Liver (tissue), 9 donors: ENCODE measurements around the gene DPEP3. TPM values are rescaled to one million over a fixed set of nuclear protein-coding genes. Genes with fewer than 3 reads are reported as not detected.
"Not testable (repeated sequence)": the region's sequence is repeated elsewhere in the genome, so short reads cannot be mapped to it uniquely, and the experiment has no call there.

Source experiments
- DNase-seq: peaks from one replicate; pipeline ENCODE4 v3.0.0-alpha.2; 2017; ENCODE audit warnings: low spot score
- H3K27ac ChIP-seq, 2 donors: one replicate each; pipeline ENCODE4 v1.7.0; 2013; ENCODE audit warnings: inconsistent platforms in 2 of 2, low read length in 2 of 2, control low read depth in 1 of 2, low read depth in 1 of 2, mild to moderate bottlenecking in 1 of 2
- H3K27me3 ChIP-seq, 4 donors: one replicate each; pipeline versions ENCODE4 v1.6.1 to v1.7.0; 2013; ENCODE audit warnings: low read length in 3 of 4, inconsistent platforms in 1 of 4, mild to moderate bottlenecking in 1 of 4, moderate library complexity in 1 of 4; ENCODE audit not compliant: control insufficient read depth in 4 of 4, insufficient read depth in 4 of 4
- H3K36me3 ChIP-seq, 4 donors: one replicate each; pipeline versions ENCODE4 v1.6.1 to v1.7.0; 2013; ENCODE audit warnings: low read length in 3 of 4, mild to moderate bottlenecking in 3 of 4, low read depth in 1 of 4, moderate library complexity in 1 of 4; ENCODE audit not compliant: control insufficient read depth in 4 of 4, insufficient read depth in 3 of 4
- H3K4me1 ChIP-seq, 4 donors: one replicate each; pipeline versions ENCODE4 v1.6.1 to v1.7.0; 2013; ENCODE audit warnings: low read length in 3 of 4, mild to moderate bottlenecking in 3 of 4, moderate library complexity in 1 of 4; ENCODE audit not compliant: control insufficient read depth in 4 of 4, insufficient read depth in 4 of 4
- H3K4me3 ChIP-seq, 3 donors: one replicate each; pipeline versions ENCODE4 v1.6.1 to v1.7.0; 2013; ENCODE audit warnings: low read length in 3 of 3, control low read depth in 1 of 3, low read depth in 1 of 3, mild to moderate bottlenecking in 1 of 3
- H3K9ac ChIP-seq, 2 donors: one replicate each; pipeline ENCODE4 v1.7.0; 2013; ENCODE audit warnings: low read length in 2 of 2, mild to moderate bottlenecking in 2 of 2, moderate library complexity in 2 of 2, control low read depth in 1 of 2, low read depth in 1 of 2
- H3K9me3 ChIP-seq, 4 donors: one replicate each; pipeline versions ENCODE4 v1.6.1 to v1.7.0; 2013; ENCODE audit warnings: low read length in 3 of 4; ENCODE audit not compliant: control insufficient read depth in 4 of 4
- ATF3 ChIP-seq: IDR thresholded peaks from 2 replicates; pipeline ENCODE4 v1.6.1; 2016; ENCODE audit warnings: antibody characterized with exemption
- EGR1 ChIP-seq, 2 donors: IDR thresholded peaks; 2 replicates each; pipeline ENCODE4 v1.6.1; 2016 to 2018; ENCODE audit warnings: antibody characterized with exemption in 2 of 2, low read depth in 2 of 2
- FOXA1 ChIP-seq: IDR thresholded peaks from 2 replicates; pipeline ENCODE4 v1.6.1; 2016; ENCODE audit warnings: antibody characterized with exemption
- FOXA2 ChIP-seq: IDR thresholded peaks from 2 replicates; pipeline ENCODE4 v1.6.1; 2016; ENCODE audit warnings: antibody characterized with exemption
- GABPA ChIP-seq, 2 donors: IDR thresholded peaks in 1 of 2; conservative IDR thresholded peaks in 1 of 2; 2 replicates each; pipeline ENCODE4 v1.6.1; 2016; ENCODE audit warnings: antibody characterized with exemption in 2 of 2, mild to moderate bottlenecking in 1 of 2, moderate library complexity in 1 of 2
- HNF4A ChIP-seq, 2 donors: conservative IDR thresholded peaks; 2 replicates each; pipeline ENCODE4 v1.6.1; 2016; ENCODE audit warnings: antibody characterized with exemption in 2 of 2, mild to moderate bottlenecking in 2 of 2
- HNF4G ChIP-seq: IDR thresholded peaks from 2 replicates; pipeline ENCODE4 v1.6.1; 2016; ENCODE audit warnings: antibody characterized with exemption
- JUND ChIP-seq, 2 donors: IDR thresholded peaks; 2 replicates each; pipeline ENCODE4 v1.6.1; 2016; ENCODE audit warnings: antibody characterized with exemption in 2 of 2
- NR2F2 ChIP-seq: IDR thresholded peaks from 2 replicates; pipeline ENCODE4 v1.6.1; 2016; ENCODE audit warnings: antibody characterized with exemption
- RAD21 ChIP-seq, 2 donors: IDR thresholded peaks; 2 replicates each; pipeline ENCODE4 v1.6.1; 2016; ENCODE audit warnings: antibody characterized with exemption in 2 of 2, mild to moderate bottlenecking in 2 of 2
- REST ChIP-seq: IDR thresholded peaks from 2 replicates; pipeline ENCODE4 v1.6.1; 2016; ENCODE audit warnings: antibody characterized with exemption, mild to moderate bottlenecking
- RXRA ChIP-seq, 2 donors: IDR thresholded peaks; 2 replicates each; pipeline ENCODE4 v1.6.1; 2017 to 2018; ENCODE audit warnings: antibody characterized with exemption in 2 of 2, mild to moderate bottlenecking in 1 of 2
- SP1 ChIP-seq: IDR thresholded peaks from 2 replicates; pipeline ENCODE4 v1.6.1; 2018; ENCODE audit warnings: antibody characterized with exemption, mild to moderate bottlenecking
- TAF1 ChIP-seq: conservative IDR thresholded peaks from 2 replicates; pipeline ENCODE4 v1.6.1; 2016; ENCODE audit warnings: antibody characterized with exemption, mild to moderate bottlenecking
- YY1 ChIP-seq: IDR thresholded peaks from 2 replicates; pipeline ENCODE4 v1.6.1; 2016; ENCODE audit warnings: antibody characterized with exemption, mild to moderate bottlenecking
- ZBTB33 ChIP-seq: IDR thresholded peaks from 2 replicates; pipeline ENCODE4 v1.6.1; 2016; ENCODE audit warnings: antibody characterized with exemption
- WGBS: extraction: QIAGEN DNeasy Blood & Tissue Kit; methylation state at CpG from one replicate; pipeline ENCODE4 v1.1.7; 2013; 5-methylcytosine and 5-hydroxymethylcytosine counted together
- polyA plus RNA-seq, 2 donors: library from polyadenylated mRNA; stranded (reverse) in 1 of 2; unstranded in 1 of 2; fragments of 200-250 nt in 1 of 2; fragments of >200 nt in 1 of 2; fragmentation: Nextera tagmentation in 1 of 2; extraction: Ambion mirVana in 1 of 2; gene quantifications; one replicate each; pipeline versions ENCODE4 v1.2.1 to v1.2.3, GENCODE V29; 2013 to 2015
- total RNA-seq, 2 donors: library from RNA; depleted of rRNA; stranded (reverse); fragments of >200 nt; gene quantifications; one replicate each; pipeline ENCODE4 v1.2.3, GENCODE V29; 2014
- TF ChIP-seq, protein P1 (sequence below): fragments of 150-350 bp; IDR thresholded peaks from 2 replicates; pipeline ENCODE4 v1.5.1; 2017; ENCODE audit warnings: improper control_type of control experiment, low read depth, low read length; ENCODE audit not compliant: missing input control
- TF ChIP-seq, protein P2 (sequence below): IDR thresholded peaks from 2 replicates; pipeline ENCODE4 v1.6.1; 2016; ENCODE audit warnings: antibody characterized with exemption
- donor health status: healthy.
- donor health status: healthy.
- donor health status: healthy.
- donor health status: healthy.
- donor health status: healthy.

Gene DPEP3
- total and polyA plus RNA-seq, 4 donors: 0.08 to 0.37 (median 0.22) TPM; not detected in 1

- 73% methylated on average over 14 of the region's 14 CpGs for WGBS
- DNase-seq: no peak
- Histone ChIP-seq H3K9me3 (no peaks in the 10 kb centered on the region), H3K9ac (no peak overlapping the region), H3K36me3 (no peaks in the 10 kb centered on the region), H3K4me3 (no peak overlapping the region), H3K4me1 (no peaks in the 10 kb centered on the region), H3K27ac (no peak overlapping the region), H3K27me3 (no peaks in the 10 kb centered on the region)
- TF ChIP-seq RAD21 (IDR thresholded peaks at IDR 0.05) (no peak), SP1 (no peak), JUND (IDR thresholded peaks at IDR 0.05) (no peak)
Observed at GRCh38 chr16:67975321-67976105, 4.8 kb downstream of the DPEP3 start.

- H3K9me3 ChIP-seq: not testable (repeated sequence)
- WGBS: 95% methylated on average over 7 of the region's 7 CpGs
Observed at GRCh38 chr16:67972285-67972684, 8.0 kb downstream of the DPEP3 start.

DNA sequence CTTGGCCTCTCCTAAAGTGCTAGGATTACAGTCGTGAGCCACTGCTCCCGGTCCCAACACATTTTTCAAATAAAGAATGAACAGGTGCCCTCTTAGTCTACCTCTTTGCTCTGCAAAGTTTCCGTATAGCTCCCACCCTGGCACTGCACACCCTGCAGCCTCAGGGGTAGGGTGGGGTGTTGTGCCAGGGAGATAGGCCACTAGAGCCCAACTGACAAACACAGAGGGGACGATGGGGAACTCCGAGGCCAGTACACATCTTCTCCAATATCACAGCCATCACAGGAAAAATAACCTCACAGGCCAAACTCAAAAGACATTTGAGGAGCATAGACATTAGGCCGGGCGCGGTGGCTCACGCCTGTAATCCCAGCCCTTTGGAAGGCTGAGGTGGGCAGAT, 9.2 kb downstream of the DPEP3 start:
- no peak overlapping the region for H3K9ac ChIP-seq
- 95% methylated on average over 9 of the region's 9 CpGs for WGBS
- H3K36me3 ChIP-seq: no peaks in the 10 kb centered on the region
- H3K4me1 ChIP-seq: peaks cover 3 to 21% (median 16%) of the 10 kb centered on the region in 4 donors
- TF ChIP-seq HNF4G (no peak), YY1 (no peak), FOXA1 (no peak), ZBTB33 (no peak), ATF3 (no peak), RXRA (IDR thresholded peaks at IDR 0.05) (no peak), GABPA (IDR thresholded peaks at IDR 0.05 in 1 of 2, conservative IDR thresholded peaks at IDR 0.05 in 1 of 2) (no peak), FOXA2 (no peak), SP1 (no peak), REST (no peak), HNF4A (conservative IDR thresholded peaks at IDR 0.05) (no peak), TAF1 (no peak), NR2F2 (no peak), EGR1 (IDR thresholded peaks at IDR 0.05; ENCODE audit: low read depth in 2 of 2) (no peak)
- TF ChIP-seq, protein P1, sequence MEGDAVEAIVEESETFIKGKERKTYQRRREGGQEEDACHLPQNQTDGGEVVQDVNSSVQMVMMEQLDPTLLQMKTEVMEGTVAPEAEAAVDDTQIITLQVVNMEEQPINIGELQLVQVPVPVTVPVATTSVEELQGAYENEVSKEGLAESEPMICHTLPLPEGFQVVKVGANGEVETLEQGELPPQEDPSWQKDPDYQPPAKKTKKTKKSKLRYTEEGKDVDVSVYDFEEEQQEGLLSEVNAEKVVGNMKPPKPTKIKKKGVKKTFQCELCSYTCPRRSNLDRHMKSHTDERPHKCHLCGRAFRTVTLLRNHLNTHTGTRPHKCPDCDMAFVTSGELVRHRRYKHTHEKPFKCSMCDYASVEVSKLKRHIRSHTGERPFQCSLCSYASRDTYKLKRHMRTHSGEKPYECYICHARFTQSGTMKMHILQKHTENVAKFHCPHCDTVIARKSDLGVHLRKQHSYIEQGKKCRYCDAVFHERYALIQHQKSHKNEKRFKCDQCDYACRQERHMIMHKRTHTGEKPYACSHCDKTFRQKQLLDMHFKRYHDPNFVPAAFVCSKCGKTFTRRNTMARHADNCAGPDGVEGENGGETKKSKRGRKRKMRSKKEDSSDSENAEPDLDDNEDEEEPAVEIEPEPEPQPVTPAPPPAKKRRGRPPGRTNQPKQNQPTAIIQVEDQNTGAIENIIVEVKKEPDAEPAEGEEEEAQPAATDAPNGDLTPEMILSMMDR: no peak
- TF ChIP-seq, protein P2, sequence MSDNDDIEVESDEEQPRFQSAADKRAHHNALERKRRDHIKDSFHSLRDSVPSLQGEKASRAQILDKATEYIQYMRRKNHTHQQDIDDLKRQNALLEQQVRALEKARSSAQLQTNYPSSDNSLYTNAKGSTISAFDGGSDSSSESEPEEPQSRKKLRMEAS: no peak
- no peak overlapping the region for H3K27ac ChIP-seq
- no peaks in the 10 kb centered on the region for H3K9me3 ChIP-seq
- no peaks in the 10 kb centered on the region for H3K27me3 ChIP-seq
- H3K4me3 ChIP-seq: no peak overlapping the region
- no peak for DNase-seq

More at GRCh38 chr16:67972285-67972684, 8.0 kb downstream of the DPEP3 start:
- H3K9ac ChIP-seq, H3K27me3 ChIP-seq, H3K36me3 ChIP-seq, H3K27ac ChIP-seq, DNase-seq, H3K4me3 ChIP-seq: not testable (repeated sequence)
- peaks cover 3 to 11% (median 8%) of the 10 kb centered on the region in 4 donors for H3K4me1 ChIP-seq
